ENCODE results near the gene HIPK2. TPM values are rescaled to one million over a fixed set of nuclear protein-coding genes. Genes with fewer than 3 reads are reported as not detected.

The HIPK2 gene
- polyA plus RNA-seq, 2 donors, result 4.2 to 7.8 TPM

DNA sequence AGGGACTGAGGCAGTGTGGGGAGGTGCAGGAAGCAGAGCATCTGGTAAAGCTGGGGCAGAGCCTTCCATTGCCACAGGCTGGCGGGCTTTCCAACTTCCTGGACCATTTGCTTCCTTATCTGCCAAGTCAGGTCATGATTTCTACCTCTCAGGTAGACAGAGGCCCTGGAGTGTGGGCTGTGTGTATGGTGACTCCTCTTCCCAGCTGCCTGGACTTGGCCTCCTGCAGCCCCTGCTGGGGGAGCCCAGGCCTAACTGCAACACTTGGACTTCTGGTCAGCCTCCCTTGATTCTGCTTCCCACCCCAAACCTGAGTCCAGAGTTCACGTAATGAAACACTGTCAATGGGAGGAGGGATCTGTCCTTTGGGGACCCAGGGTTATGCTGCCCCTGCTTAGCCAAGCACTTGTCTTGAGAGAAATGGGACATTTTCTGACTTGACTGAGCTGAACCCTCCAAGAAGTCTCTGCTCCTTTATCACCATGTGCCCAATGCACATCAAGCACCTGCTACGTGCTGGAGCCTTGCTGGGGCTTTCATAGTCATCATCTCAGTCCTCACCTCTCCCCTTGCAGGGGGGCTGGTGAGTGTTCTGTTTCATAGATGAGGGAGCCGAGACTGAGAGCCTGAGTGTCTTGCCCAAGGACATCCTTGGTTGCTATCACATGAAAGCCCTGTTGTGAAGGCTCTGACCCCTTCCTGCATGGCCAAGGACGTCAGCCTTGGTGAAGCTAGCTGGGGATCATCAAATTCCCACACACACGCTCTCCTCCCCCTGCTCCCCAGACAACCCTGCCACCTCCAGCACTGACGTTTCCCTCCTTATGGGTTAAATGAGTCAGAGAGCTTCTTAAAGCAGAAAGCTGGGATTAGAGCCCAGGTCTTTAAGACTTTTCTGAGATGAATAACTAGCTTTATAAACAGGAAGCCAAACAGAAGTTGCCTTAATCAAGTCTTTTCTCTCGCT, 250.9 kb downstream of the HIPK2 start:
- Histone ChIP-seq H3K4me3 (ENCODE audit: low read depth in 1 of 2, low read length in 2 of 2) (no peak overlapping the region), H3K27ac (ENCODE audit: low read depth in 2 of 2, low read length in 1 of 2) (no peak overlapping the region), H3K9me3 (ENCODE audit: control insufficient read depth in 2 of 2, insufficient read depth in 1 of 2, low read depth in 1 of 2, low read length in 1 of 2) (no peaks in the 10 kb centered on the region), H3K36me3 (ENCODE audit: control insufficient read depth in 2 of 2, insufficient read depth in 2 of 2, low read length in 1 of 2) (no peaks in the 10 kb centered on the region), H3K4me1 (ENCODE audit: control insufficient read depth in 2 of 2, insufficient read depth in 2 of 2, low read length in 1 of 2) (peaks cover 3 to 9% of the 10 kb centered on the region in 2 donors), H3K27me3 (ENCODE audit: control insufficient read depth in 1 of 2, insufficient read depth in 2 of 2, low read length in 2 of 2) (peaks cover 4 to 8% of the 10 kb centered on the region in 2 donors)
- WGBS, 2 donors, result 61 to 67% methylated on average over 8 of the region's 8 CpGs

DNA sequence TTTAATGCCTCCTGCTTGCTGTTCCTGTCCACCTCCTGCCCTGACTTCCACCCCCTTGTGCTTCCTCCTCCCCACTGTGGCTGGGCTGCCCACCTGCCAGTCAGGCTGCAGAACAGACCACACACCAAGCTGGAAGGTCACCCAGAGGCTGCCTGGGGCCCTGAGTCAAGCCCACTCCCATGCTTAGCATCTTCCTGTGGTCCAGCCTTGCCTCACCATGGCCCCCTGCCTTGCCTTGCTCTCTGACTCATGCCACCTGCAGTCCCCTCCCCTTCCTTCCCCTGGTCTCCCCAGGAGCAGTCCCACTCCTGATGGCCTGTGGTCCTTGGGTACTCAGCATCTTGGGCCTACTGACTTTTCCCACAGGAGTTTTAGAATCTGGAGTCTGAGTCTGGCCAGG, 252.0 kb downstream of the HIPK2 start:
- Histone ChIP-seq H3K9me3 (ENCODE audit: control insufficient read depth in 2 of 2, insufficient read depth in 1 of 2, low read depth in 1 of 2, low read length in 1 of 2) (peaks cover 0 to 3% of the 10 kb centered on the region in 2 donors), H3K4me3 (ENCODE audit: low read depth in 1 of 2, low read length in 2 of 2) (no peak overlapping the region), H3K36me3 (ENCODE audit: control insufficient read depth in 2 of 2, insufficient read depth in 2 of 2, low read length in 1 of 2) (no peaks in the 10 kb centered on the region), H3K27ac (ENCODE audit: low read depth in 2 of 2, low read length in 1 of 2) (no peak overlapping the region), H3K4me1 (ENCODE audit: control insufficient read depth in 2 of 2, insufficient read depth in 2 of 2, low read length in 1 of 2) (peaks cover 3 to 9% of the 10 kb centered on the region in 2 donors), H3K27me3 (ENCODE audit: control insufficient read depth in 1 of 2, insufficient read depth in 2 of 2, low read length in 2 of 2) (peaks cover 6 to 8% of the 10 kb centered on the region in 2 donors)

DNA sequence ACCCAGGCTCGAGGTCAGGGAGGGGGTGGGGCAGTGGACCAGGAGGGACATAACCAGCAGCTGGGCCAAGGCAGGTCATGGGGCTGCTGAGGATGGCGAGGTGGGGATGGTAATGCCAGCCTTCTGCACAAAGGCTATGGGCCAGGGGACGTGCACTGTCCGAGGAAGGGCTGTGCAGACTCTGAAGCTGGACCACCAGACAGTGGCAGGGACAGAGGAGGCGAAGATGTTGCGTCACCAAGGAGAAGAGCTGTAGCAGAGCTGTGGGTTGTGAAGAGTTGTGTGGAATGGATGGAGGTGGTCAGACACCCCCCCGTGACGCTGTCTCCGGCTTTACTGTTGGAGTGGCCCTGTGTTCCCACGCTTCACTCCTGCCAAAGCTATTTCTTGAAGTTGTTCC, 252.6 kb downstream of the HIPK2 start:
- Histone ChIP-seq H3K27ac (ENCODE audit: low read depth in 2 of 2, low read length in 1 of 2) (no peak overlapping the region), H3K9me3 (ENCODE audit: control insufficient read depth in 2 of 2, insufficient read depth in 1 of 2, low read depth in 1 of 2, low read length in 1 of 2) (peaks cover 0 to 3% of the 10 kb centered on the region in 2 donors), H3K36me3 (ENCODE audit: control insufficient read depth in 2 of 2, insufficient read depth in 2 of 2, low read length in 1 of 2) (no peaks in the 10 kb centered on the region), H3K4me3 (ENCODE audit: low read depth in 1 of 2, low read length in 2 of 2) (no peak overlapping the region), H3K27me3 (ENCODE audit: control insufficient read depth in 1 of 2, insufficient read depth in 2 of 2, low read length in 2 of 2) (peaks cover 6 to 8% of the 10 kb centered on the region in 2 donors), H3K4me1 (ENCODE audit: control insufficient read depth in 2 of 2, insufficient read depth in 2 of 2, low read length in 1 of 2) (peaks cover 3 to 9% of the 10 kb centered on the region in 2 donors)
- 88 to 93% methylated on average over 10 of the region's 10 CpGs for WGBS, 2 donors

DNA sequence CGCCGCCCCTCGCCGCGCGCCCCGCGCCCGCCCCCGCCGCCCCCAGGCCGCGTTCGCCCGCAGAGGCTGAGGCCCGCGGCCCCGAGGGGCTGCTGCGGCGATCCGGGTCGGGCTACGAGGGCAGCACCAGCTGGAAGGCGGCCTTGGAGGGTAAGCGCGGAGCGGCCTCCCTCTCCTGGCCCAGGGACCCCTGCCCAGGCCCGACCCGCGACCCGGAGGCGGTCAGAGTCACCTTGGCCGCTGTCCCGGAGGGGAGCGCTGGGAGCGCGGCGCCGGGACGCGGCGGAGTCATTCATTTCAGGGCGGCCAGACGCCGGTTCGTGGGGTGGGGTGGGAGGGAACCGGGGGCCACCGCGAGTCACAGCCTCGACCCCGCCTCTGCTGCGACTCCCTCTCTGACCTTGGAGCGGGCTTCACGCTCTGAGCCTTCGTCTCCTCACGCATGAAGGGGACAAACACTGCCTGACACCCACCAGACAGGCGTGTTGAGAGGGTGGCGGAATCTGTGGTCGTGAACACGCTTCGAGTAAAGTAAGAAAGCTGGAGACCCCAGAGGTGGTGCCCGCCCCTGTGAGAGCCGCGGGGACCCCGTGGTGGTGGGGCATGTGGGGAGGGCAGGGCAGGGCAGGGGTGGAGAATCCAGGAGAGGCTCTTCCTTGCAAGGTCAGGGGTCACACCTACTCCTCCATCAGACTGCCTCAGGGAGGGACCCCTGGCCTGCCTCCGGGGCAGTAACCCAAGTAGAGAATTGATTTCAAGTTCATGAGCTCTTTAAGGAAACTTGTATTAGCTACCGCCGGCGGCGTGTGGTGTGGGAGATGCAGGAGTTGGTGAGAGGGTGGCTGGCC, 253.6 kb downstream of the HIPK2 start:
- WGBS, 2 donors, result 22 to 25% methylated on average over 62 to 70 of the region's 70 CpGs
- Histone ChIP-seq H3K4me1 (ENCODE audit: control insufficient read depth in 2 of 2, insufficient read depth in 2 of 2, low read length in 1 of 2) (peaks cover 3 to 9% of the 10 kb centered on the region in 2 donors), H3K9me3 (ENCODE audit: control insufficient read depth in 2 of 2, insufficient read depth in 1 of 2, low read depth in 1 of 2, low read length in 1 of 2) (peaks cover 0 to 3% of the 10 kb centered on the region in 2 donors), H3K27me3 (ENCODE audit: control insufficient read depth in 1 of 2, insufficient read depth in 2 of 2, low read length in 2 of 2) (peaks cover 6 to 8% of the 10 kb centered on the region in 2 donors), H3K4me3 (ENCODE audit: low read depth in 1 of 2, low read length in 2 of 2) (peak overlapping the region in 1 of 2 donors; percentile 38), H3K27ac (ENCODE audit: low read depth in 2 of 2, low read length in 1 of 2) (no peak overlapping the region), H3K36me3 (ENCODE audit: control insufficient read depth in 2 of 2, insufficient read depth in 2 of 2, low read length in 1 of 2) (no peaks in the 10 kb centered on the region)

DNA sequence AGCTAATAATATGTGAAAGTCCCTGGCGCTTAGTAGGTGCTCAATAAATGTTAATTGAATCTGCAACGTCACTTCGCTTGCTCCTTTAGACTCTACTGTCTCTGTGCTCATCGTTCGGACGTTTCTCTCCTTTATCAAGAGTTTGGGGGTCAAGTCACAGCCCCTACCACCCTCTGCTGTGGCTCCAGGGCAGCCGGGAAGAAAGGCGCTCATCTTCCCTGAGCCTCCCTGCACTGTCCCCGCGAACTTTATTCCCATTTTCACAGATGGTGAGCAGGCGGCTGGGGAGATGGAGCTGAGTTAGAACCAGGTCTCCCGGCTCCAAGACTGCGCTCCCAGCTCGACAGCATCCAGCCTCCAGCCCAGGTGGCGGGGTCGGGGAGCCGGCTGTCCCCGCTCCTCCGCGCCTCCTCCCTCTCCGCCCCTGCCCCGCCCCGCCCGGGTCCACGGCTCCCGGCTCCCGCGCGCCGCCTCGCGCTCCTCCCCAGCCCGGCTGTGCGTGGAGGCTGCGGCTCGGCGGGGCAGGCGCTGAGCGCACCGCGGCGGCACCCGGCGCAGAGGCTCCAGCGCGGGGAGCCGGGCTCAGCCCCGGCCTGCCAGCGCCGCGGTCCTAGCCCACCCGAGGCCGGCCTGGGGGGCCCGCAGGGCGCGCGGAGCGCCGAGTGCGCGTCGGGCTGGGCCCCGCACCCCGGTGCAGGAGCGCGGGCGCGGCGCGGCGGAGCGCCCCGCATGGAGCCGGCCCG, 254.4 kb downstream of the HIPK2 start, which contains the start of gene CLEC2L:
Gene CLEC2L, plus strand, starts transcription at position 487 of the 743 bp plus-strand sequence. Its CDS starts 243 bp downstream, at position 730.
- Histone ChIP-seq H3K4me1 (ENCODE audit: control insufficient read depth in 2 of 2, insufficient read depth in 2 of 2, low read length in 1 of 2) (peaks cover 3 to 9% of the 10 kb centered on the region in 2 donors), H3K27me3 (ENCODE audit: control insufficient read depth in 1 of 2, insufficient read depth in 2 of 2, low read length in 2 of 2) (peaks cover 6 to 8% of the 10 kb centered on the region in 2 donors)
- WGBS, 2 donors, result 3% methylated on average over 52 to 75 of the region's 75 CpGs

DNA sequence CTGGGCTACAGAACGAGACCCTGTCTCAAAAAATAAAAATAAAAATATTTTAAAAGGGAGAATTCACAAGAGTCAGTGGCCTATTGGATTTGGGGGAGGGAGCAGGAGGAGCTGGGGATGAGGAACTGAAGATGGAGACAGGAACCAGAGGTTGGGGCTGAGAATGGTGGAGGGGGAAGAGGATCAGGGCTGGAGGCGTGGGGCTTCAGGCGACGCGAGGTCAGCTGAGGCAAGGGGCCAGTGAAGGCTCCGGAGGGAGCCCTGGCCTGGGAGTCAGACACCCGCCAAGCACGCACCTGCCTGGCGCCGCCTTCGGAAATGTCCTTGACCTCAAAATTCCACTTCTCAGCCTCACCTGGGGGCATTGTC, 255.0 kb downstream of the HIPK2 start:
- H3K27me3 ChIP-seq (ENCODE audit: control insufficient read depth in 1 of 2, insufficient read depth in 2 of 2, low read length in 2 of 2), result peaks cover 6 to 8% of the 10 kb centered on the region in 2 donors
- H3K4me1 ChIP-seq (ENCODE audit: control insufficient read depth in 2 of 2, insufficient read depth in 2 of 2, low read length in 1 of 2), result peaks cover 3 to 9% of the 10 kb centered on the region in 2 donors

More for the DNA sequence above, 254.4 kb downstream of the HIPK2 start, which contains the start of gene CLEC2L:
- no peak within 1 kb of the TSS for H3K27ac ChIP-seq (ENCODE audit: low read depth in 2 of 2, low read length in 1 of 2)
- peaks cover 0 to 3% of the 10 kb centered on the region in 2 donors for H3K9me3 ChIP-seq (ENCODE audit: control insufficient read depth in 2 of 2, insufficient read depth in 1 of 2, low read depth in 1 of 2, low read length in 1 of 2)
- H3K4me3 ChIP-seq (ENCODE audit: low read depth in 1 of 2, low read length in 2 of 2), result peak within 1 kb of the TSS; percentile 14 to 38
- H3K36me3 ChIP-seq (ENCODE audit: control insufficient read depth in 2 of 2, insufficient read depth in 2 of 2, low read length in 1 of 2), result no peaks in the 10 kb centered on the region

DNA sequence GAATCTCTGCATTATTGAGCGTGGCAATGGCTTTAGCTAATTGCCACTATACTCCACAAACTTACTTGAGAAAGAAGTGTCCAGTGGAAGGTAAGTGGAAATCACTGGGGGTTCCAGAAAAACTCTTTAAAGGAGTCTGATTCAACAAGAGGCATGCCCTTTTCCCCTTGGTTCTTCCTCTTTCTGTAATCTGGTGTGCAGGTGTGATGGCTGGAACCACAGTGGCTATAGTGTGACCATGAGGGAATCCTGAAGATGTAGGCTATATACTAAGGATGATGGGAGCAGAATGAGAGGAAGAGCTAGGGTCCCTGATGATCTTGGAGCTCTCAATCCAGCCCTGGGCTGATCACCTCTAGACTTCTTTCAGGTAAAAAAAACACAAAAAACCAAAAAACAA, 256.4 kb downstream of the HIPK2 start:
- no peak overlapping the region for H3K27ac ChIP-seq (ENCODE audit: low read depth in 2 of 2, low read length in 1 of 2)
- H3K4me1 ChIP-seq (ENCODE audit: control insufficient read depth in 2 of 2, insufficient read depth in 2 of 2, low read length in 1 of 2), result peaks cover 3 to 5% of the 10 kb centered on the region in 2 donors
- no peaks in the 10 kb centered on the region for H3K36me3 ChIP-seq (ENCODE audit: control insufficient read depth in 2 of 2, insufficient read depth in 2 of 2, low read length in 1 of 2)
- 82 to 94% methylated on average over 1 of the region's 1 CpG for WGBS, 2 donors
- H3K9me3 ChIP-seq (ENCODE audit: control insufficient read depth in 2 of 2, insufficient read depth in 1 of 2, low read depth in 1 of 2, low read length in 1 of 2), result peaks cover 0 to 3% of the 10 kb centered on the region in 2 donors
- no peak overlapping the region for H3K4me3 ChIP-seq (ENCODE audit: low read depth in 1 of 2, low read length in 2 of 2)
- peaks cover 6 to 8% of the 10 kb centered on the region in 2 donors for H3K27me3 ChIP-seq (ENCODE audit: control insufficient read depth in 1 of 2, insufficient read depth in 2 of 2, low read length in 2 of 2)

More for the DNA sequence above, 255.0 kb downstream of the HIPK2 start:
- Histone ChIP-seq H3K4me3 (ENCODE audit: low read depth in 1 of 2, low read length in 2 of 2) (no peak overlapping the region), H3K36me3 (ENCODE audit: control insufficient read depth in 2 of 2, insufficient read depth in 2 of 2, low read length in 1 of 2) (no peaks in the 10 kb centered on the region), H3K9me3 (ENCODE audit: control insufficient read depth in 2 of 2, insufficient read depth in 1 of 2, low read depth in 1 of 2, low read length in 1 of 2) (peaks cover 0 to 3% of the 10 kb centered on the region in 2 donors), H3K27ac (ENCODE audit: low read depth in 2 of 2, low read length in 1 of 2) (no peak overlapping the region)
- 19 to 26% methylated on average over 11 of the region's 11 CpGs for WGBS, 2 donors

DNA sequence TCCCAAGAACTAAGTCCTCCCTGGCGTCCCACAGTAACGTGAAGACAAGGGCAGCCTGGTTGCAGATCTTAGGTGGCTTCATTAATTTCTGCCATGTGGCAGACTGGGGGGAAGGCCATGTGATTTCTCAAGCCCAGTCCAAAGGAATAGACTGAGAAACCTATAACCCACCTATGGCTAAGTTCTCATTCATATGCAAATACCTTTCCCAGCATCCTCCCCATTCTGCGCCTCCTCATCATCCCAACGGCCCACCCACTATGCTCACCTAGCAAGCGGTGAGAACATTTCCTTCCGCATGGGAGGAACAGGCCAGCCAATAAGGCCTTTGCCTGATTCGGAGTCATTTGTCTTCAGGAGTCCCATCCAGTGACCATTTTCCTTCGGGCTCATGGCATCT, 262.5 kb downstream of the HIPK2 start:
- Histone ChIP-seq H3K4me1 (ENCODE audit: control insufficient read depth in 2 of 2, insufficient read depth in 2 of 2, low read length in 1 of 2) (no peaks in the 10 kb centered on the region), H3K27me3 (ENCODE audit: control insufficient read depth in 1 of 2, insufficient read depth in 2 of 2, low read length in 2 of 2) (no peaks in the 10 kb centered on the region), H3K9me3 (ENCODE audit: control insufficient read depth in 2 of 2, insufficient read depth in 1 of 2, low read depth in 1 of 2, low read length in 1 of 2) (no peaks in the 10 kb centered on the region), H3K27ac (ENCODE audit: low read depth in 2 of 2, low read length in 1 of 2) (no peak overlapping the region), H3K4me3 (ENCODE audit: low read depth in 1 of 2, low read length in 2 of 2) (no peak overlapping the region), H3K36me3 (ENCODE audit: control insufficient read depth in 2 of 2, insufficient read depth in 2 of 2, low read length in 1 of 2) (no peaks in the 10 kb centered on the region)
- WGBS, 2 donors, result 85 to 91% methylated on average over 8 of the region's 8 CpGs

Measured in esophagus (tissue), 2 donors.